Ramos (cell line): Measurements from ENCODE around the gene UBL5.
"Not testable (repeated sequence)": the region's sequence is repeated elsewhere in the genome, so short reads cannot be mapped to it uniquely, and the experiment has no call there.

ENCODE experiments used
- in situ Hi-C: fragments of 300-500 bp; cut with MboI; formaldehyde crosslinking; loops from one replicate; pipeline ENCODE4 v1.14.3; 2022; ENCODE audit warnings: low sequenced_read_pairs; ENCODE audit not compliant: unreplicated experiment

UBL5 gene

DNA sequence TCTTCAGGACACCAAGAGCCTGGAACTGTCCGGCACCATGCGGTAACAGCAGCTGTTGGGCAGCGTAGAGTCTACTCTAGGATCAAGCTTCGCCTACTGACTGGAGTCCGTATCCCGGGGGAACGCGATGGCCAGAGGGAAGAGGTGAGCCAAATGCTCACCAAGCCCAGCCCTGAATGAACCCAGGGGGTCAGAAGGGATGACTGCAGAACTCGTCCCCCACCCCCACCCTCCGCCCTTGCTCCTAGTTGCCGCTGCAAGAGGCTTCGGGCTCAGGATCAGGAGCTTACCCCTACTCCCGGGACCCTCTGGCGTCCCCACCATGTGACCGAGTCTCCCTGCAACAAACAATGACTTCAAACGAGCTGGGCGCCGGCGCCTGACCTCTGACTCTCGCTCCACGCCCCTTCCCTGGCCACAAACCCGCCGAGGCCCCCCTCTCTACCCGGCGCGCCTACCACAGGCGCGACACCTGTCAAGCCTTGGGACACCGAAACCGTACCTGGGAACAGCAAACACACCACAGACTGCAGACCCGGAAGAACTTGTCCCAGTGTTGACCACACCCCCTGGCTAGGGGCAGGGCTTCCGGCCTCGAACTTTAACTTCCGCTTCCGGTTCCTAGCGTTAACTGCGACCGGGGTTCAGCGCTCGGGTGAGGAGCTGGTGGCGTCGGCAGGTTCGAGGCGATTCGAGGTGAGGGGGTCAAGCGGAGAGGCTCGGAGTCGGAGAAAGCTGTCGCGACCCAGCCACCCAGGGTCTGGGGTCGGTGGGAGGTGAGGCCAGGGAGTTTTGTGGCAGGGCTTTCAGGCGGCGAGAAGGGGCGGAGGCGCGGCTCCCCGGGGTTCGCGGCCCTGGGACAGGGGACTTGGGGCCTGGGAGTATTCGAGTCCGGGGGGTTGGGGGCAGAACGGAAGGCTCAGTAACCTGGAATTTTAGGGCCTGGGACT, at the start of gene UBL5:
TSS of gene UBL5 (plus strand) at position 630 of the 950 bp plus-strand sequence. CDS start 420 bp downstream, outside the sequence.
- in situ Hi-C loops: no loop called here

DNA sequence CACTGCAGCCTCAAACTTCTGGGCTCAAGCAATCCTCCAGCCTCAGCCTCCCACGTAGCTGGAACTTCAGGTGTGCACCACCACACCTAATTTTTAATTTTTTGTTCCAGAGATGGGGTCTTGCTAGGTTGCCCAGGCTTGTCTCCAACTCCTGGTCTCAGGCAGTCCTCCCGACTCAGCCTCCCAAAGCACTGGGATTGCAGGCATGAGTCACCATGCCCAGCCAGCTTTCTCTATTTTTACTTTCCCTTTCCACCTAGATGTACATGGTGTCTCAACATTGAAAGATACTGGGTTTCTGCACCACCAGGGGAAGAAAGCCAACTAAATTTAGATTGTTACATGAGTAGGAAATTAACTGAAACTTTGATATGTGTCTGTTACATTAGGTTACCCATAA, 45.4 kb upstream of the UBL5 start:
- in situ Hi-C loops: no loop called here

DNA sequence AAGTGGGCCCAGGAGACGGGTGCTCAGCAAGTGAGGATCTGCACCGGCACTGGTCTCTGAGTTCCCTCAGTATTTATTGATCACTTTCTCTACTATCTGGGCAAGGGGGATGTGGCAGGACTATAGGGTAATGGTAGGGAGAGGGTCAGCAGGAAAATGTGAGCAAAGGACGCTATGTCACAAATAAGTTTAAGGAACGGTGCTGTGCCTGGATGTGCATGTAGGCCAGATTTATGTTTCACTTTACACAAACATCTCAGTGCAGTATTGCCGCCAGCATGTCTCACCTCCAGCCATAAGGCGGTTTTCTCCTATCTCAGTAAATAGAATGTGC, 43.6 kb upstream of the UBL5 start:
- in situ Hi-C loops: not testable (repeated sequence)

DNA sequence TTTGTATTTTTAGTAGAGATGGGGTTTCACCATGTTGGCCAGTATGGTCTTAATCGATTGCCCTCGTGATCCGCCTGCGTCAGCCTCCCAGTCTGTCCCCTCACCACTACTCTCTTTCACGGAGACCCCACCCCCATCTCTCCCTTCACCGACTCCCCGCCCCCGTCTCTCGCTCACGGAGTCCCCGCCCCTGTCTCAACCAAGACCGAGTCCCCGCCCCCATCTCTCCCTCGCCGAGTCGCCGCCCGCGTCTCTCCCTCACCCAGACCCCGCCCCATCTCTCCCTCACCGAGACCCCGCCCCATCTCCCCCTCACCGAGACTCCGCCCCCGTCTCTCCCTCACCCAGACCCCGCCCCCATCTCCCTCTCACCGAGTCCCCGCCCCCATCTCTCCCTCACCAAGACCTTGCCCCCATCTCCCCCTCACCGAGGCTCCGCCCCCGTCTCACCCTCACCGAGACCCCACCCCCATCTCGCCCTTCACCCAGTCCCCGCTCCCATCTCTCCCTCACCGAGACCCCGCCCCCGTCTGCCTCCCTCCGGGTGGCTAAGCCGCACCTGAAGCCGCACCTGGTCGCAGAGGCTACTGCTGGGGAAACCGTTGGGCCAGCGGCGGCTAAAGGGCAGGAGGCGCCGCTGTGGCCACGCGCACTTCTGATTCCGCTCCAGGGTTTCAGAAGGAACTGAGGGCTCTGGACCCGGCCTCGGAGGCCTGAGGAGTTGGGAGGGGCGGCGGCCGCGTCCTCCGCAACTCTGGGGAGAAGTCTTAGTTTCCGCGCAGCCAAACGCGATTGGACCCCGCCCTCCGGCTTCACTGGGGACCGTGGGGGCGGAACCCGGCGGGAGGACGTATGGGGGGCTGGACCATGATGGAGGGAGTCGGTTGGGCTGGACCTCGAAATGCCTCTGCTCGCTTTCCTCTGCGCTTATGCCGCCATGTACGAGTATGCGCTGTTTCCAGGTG, 42.1 kb upstream of the UBL5 start:
- in situ Hi-C loops: no loop called here

DNA sequence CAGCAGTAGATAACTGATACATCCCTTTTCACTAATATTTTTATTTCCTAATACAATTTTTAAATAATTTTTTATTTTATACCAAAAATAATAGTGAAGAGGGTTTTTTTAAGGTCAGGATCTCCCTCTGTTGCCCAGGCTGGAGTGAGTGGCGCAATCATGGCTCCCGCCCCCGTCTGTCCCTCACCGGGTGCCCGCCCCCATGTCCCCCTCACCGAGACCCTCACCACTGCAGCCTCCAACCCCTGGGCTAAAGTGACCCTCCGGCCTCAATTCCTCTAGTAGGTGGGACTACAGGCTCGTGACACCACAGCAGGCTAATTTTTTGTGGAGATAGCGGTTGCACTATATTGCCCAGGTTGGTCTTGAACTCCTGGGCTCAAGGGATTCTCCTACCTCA, 41.4 kb upstream of the UBL5 start:
- in situ Hi-C loops: no loop called here

DNA sequence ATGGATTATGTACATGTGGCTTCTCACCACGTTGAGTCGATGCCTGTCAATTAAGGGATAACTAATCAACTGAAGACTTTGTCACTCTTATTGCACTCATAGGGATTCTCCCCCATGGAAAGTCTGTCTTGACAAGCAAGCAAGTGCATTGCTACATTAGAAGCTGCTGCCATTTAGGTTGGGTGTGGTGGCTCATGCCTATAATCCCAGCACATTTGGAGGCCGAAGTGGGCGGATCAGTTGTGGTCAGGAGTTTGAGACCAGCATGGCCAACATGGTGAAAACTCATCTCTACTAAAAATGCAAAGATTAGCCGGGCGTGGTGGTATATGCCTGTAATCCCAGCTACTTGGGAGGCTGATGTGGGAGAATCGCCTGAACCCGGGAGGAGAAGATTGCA, 40.9 kb upstream of the UBL5 start:
- in situ Hi-C loops: no loop called here

DNA sequence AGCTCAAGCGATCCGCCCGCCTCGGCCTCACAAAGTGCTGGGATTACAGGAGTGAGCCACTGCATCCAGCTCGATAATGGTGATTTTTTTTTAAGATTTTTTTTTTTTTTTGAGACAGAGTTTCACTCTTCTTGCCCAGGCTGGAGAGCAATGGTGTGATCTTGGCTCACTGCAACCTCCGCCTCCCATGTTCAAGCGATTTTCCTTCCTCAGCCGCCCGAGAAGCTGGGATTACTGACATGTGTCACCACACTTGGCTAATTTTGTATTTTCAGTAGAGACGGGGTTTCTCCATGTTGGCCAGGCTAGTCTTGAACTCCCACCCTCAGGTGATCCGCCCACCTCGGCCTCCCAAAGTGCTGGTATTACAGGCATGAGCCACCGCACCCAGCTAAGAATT, 39.1 kb upstream of the UBL5 start:
- in situ Hi-C loops: not testable (repeated sequence)

DNA sequence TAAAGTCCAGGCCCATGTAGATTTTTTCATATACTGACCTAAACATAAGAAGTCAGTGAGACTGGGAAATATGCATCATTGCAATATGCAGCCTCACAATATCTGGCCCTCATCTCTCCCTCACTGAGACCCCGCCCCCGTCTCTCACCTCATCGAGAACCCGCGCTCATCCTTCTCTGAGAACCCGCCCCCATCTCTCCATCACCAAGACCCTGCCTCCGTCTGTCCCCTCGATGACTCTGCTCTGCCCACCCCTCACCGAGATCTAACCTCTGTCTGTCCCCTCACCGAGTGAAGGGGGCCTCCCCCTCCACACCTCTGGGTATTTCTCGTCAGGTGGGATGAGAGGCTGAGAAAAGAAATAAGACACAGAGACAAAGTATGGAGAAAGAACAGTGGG, 38.7 kb upstream of the UBL5 start:
- in situ Hi-C loops: no loop called here

DNA sequence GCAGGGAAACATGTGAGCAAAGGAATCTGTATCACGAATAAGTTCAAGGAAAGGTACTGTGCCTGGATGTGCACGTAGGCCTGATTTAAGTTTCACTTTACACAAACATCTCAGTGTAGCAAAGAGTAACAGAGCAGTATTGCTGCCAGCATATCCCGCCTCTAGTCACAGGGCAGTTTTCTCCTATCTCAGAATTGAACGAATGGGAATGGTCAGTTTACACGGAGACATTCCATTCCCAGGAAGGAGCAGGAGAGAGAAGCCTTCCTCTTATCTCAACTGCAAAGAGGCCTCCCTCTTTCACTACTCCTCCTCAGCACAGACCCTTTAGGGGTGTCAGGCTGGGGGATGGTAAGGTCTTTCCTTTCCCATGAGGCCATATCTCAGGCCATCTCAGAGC, 38.1 kb upstream of the UBL5 start:
- in situ Hi-C loops: not testable (repeated sequence)

DNA sequence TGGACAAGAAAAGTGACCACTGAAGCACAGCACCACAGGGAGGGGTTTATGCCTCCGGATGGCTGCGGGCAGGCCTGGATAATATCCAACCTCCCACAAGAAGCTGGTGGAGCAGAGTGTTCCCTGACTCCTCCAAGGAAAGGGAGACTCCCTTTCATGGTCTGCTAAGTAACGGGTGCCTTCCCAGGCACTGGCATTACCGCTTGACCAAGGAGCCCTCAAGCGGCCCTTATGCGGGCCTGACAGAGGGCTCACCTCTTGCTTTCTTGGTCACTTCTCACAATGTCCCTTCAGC, 36.7 kb upstream of the UBL5 start:
- in situ Hi-C loops: not testable (repeated sequence)

DNA sequence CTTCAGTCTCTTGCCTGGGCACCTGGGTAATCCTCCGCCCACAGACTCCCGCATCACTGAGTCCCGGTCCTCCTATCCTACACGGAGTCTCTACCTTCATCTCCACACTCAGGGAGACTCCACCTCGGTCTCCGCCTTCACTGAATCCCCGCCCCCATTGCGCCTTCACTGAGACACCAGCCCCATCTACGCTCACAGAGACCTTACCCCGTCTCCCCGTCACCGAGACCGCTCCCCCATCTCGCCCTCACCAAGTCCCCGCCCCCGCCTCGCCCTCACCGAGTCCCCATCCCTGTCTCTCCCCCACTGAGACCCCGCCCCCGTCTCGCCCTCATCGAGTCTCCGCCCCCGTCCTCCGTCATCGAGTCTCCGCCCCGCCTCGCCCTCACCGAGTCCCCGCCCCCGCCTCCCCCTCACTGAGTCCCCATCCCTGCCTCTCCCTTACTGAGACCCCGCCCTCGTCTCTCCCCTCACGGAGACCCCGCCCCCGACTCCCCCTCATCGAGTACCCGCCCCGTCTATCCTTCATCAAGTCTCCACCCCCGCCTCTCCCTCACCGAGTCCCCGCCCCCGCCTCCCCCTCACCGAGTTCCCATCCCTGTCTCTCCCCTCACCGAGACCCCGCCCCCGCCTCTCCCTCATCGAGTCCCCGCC, 36.0 kb upstream of the UBL5 start:
- in situ Hi-C loops: no loop called here

DNA sequence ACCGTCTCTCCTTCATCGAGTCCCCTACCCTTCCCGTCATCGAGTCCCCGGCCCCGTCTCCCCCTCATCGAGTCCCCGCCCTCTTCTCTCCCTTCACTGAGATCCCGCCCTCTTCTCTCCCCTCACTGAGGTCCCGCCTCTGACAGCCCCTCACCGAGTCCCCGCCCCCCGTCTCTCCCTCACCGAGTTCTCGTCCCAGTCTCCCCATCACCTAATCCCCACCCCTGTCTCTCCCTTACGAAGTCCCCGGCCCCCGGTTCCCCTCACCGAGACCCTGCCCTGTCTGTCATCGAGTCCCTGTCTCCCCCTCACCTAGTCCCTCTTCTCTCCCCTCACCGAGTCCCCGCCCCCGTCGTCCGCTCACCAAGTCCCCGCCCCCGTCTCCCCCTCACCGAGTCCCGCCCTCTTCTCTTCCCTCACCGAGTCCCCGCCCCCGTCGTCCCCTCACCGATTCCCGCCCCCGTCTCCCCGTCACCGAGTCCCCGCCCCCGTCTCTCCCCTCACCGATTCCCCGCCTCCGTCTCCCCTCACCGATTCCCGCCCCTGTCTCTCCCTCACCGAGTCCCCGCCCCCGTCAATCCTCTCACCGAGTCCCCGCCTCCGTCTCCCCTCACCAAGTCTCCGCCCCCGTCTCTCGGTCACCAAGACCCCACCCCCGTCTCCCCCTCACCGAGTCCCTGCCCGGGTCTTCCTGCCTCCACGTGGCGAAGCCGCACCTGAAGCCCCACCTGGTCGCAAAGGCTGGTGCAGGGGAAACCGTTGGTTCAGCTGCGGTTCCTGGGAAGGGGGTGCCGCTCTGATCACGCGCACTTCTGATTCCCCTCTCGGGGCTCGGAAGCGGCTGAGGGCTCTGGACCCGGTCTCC, 35.3 kb upstream of the UBL5 start:
- in situ Hi-C loops: no loop called here

DNA sequence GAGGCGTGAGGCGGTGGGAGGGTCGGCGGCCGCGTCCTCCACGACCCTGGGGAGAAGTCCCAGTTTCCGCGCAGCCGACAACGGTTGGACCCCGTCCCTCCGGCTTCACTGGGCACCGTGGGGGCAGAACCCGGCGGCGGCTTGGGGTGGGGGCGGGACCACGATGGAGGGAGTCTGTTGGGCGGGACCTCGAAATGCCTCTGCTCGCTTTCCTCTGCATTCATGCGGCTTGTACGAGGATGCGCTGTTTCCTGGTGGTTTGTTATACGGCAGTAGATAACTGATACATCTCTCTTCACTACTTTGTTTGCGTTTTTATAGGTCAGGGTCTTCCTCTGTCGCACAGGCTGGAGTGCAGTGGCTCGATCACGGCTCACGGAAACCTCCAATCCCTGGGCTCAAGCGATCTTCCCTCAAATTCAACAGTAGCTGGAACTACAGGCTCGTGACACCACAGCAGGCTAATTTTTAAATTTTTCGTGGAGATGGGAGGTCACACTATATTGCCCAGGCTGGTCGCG, 34.6 kb upstream of the UBL5 start:
- in situ Hi-C loops: no loop called here

DNA sequence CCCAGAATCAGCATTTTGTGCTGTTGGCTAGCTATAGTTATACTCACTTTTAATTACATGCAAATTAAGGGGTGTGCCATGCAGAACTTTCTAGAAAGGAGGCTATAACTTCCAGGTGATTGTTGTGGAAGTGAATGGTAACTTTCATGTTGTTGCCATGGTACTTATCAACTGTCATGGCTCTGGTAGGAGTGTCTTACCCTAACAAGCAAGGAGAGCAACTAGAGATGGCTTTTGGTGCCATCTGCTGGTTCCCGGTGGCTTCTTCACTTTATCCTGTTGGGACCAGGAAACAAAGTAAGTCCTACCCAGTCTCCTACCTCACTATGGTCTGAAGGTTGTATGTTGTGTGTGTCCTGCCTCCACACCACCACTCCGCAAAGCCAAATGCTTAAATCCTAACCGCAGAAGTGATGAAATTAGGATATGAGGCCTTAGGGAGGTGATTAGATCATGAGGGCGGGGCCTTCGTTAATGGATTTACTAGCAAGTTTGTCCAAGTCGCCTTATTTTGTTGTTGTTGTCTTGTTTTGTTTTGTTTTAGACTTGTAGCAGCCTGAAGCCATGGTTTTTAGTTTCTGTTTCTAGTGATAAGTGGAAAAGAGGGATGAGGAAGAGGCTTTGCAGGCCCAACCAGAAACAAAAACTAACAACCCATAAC, 31.5 kb upstream of the UBL5 start:
- in situ Hi-C loops: loop anchor here (5.0 kb wide), 1 partner anchor 169 kb away; no protein-coding TSS in a partner anchor

DNA sequence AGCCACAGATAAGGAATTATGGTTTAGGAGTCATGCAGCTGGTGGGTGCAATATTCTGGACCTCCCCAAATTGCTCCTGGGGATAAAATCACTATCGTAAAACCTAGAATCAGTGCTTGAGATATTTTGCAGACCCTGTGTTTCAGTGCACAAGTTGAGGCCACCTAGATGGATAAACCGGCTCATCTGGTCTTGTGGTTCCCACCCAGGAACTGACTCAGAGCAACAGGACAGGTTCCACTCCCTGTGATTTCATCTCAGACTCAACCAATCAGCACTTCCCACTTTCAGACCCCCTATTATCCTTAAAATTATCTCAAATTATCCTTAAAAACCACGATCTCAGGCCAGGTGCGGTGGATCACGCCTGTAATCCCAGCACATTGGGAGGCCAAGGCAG, 29.8 kb upstream of the UBL5 start:
- in situ Hi-C loops: loop anchor here (5.0 kb wide), 1 partner anchor 171 kb away; no protein-coding TSS in a partner anchor

DNA sequence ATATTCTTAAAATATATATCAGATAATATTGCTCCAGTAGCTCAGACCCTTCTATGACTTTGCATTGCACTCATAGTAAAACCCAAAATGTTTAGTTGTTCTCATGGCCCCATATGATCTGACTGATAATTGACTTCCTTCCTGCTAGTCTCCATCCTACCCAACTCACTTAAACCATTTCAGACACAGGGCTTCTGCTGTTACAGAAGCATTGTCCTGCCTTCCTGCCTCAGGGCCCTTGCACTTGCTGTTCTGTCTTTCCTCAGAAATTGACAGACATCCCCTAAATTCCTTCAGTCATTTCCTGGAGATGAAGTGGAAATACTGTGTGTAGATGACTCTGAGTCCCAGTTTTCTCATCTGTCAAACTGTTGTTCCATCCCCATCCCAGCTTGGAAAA, 28.6 kb upstream of the UBL5 start:
- in situ Hi-C loops: loop anchor here (5.0 kb wide), 1 partner anchor 172 kb away; no protein-coding TSS in a partner anchor

DNA sequence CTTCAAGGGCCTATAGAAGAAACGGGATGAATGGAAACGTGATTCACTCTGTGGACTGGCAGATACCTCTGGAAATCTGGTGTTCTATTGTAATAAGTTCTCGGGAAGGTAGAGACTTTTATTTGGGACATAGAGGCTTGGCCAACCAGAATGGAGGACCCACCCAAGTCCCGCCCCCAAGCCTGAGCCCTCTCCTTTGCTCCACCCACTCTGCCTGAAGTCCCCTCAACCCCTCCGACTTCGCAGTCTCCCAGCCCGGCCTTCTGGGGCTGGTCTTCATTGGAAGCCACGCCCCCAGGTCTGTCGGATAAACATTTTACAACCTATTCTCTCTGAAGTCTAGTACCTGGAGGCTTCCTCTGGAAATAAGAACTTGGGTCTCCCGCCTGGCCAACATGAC, 25.7 kb upstream of the UBL5 start:
- in situ Hi-C loops: loop anchor here (25.0 kb wide), 1 partner anchor 490 kb away; the partner anchor contains the start of genes ZNF559 and ZNF699

DNA sequence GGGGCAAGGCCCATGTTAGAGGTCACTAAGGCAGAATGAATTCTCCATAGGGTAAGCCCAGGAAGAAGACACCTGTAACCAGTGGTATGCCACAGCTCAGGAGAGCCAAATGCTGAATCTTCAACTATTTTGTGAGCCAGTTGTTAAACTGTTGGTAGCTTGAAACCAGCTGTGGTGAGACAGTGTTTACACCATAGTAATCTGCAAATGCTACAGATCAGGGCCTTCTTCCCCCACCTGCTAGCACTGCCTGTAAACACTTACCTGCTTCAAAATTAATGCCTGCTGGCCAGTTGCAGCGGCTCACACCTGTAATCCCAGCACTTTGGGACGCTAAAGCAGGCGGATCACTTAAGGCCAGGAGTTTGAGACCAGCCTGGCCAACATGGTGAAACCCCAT, 20.9 kb upstream of the UBL5 start:
- in situ Hi-C loops: loop anchor here (25.0 kb wide), 1 partner anchor 495 kb away; the partner anchor contains the start of genes ZNF559 and ZNF699
